Calu3 (cell line): ENCODE results near the gene TMTC2. TPM values are rescaled to one million over a fixed set of nuclear protein-coding genes. Genes with fewer than 3 reads are reported as not detected.

Experiments used
- BruUV-seq: library from RNA; stranded (reverse); fragments of 400-500 nt; replicated peaks from 2 replicates; lab custom pipeline; 2021; lab: Mats Ljungman, UMichigan
- CTCF ChIA-PET: fragments of 300-600 bp; sonication (Branson Sonifier 250); formaldehyde crosslinking; loops from one replicate; lab custom pipeline; 2022; ENCODE audit warnings: antibody characterized with exemption; lab: Charles Lee
- DNase-seq: peaks from one replicate; pipeline ENCODE4 v3.0.0; 2022
- H3K27ac Mint-ChIP-seq: one replicate; pipeline ENCODE4 v1.8.0; 2022; ENCODE audit warnings: mixed read lengths; ENCODE audit not compliant: unreplicated experiment
- H3K27me3 Mint-ChIP-seq: one replicate; pipeline ENCODE4 v1.8.0; 2022; ENCODE audit warnings: mixed read lengths; ENCODE audit not compliant: unreplicated experiment
- H3K36me3 Mint-ChIP-seq: one replicate; pipeline ENCODE4 v1.8.0; 2022; ENCODE audit warnings: mild to moderate bottlenecking, moderate library complexity, mixed read lengths; ENCODE audit not compliant: insufficient read depth, unreplicated experiment
- H3K4me1 Mint-ChIP-seq: one replicate; pipeline ENCODE4 v1.8.0; 2022; ENCODE audit warnings: mild to moderate bottlenecking, low read depth, mixed read lengths; ENCODE audit not compliant: unreplicated experiment
- H3K4me3 Mint-ChIP-seq: one replicate; pipeline ENCODE4 v1.8.0; 2022; ENCODE audit warnings: mild to moderate bottlenecking, low read depth, moderate library complexity, mixed read lengths; ENCODE audit not compliant: unreplicated experiment
- H3K9me3 Mint-ChIP-seq: one replicate; pipeline ENCODE4 v1.8.0; 2022; ENCODE audit warnings: low read depth, mixed read lengths; ENCODE audit not compliant: unreplicated experiment
- intact Hi-C: fragments of 100-400 bp; cut with micrococcal nuclease; formaldehyde crosslinking; loops from one replicate; pipeline ENCODE4 v1.10.0; 2022; ENCODE audit not compliant: unreplicated experiment
- total RNA-seq: library from RNA; stranded (reverse); gene quantifications from 2 replicates; pipeline ENCODE4 v1.2.3, GENCODE V29; 2022
- TF ChIP-seq, protein P1 (sequence below): fragments of 200-600 bp; IDR thresholded peaks from one replicate; pipeline ENCODE4 v1.8.0; 2022; ENCODE audit warnings: antibody characterized with exemption; ENCODE audit not compliant: unreplicated experiment

TMTC2 gene
- total RNA-seq, 1 experiment from 2014 or later = 31.2 TPM

DNA sequence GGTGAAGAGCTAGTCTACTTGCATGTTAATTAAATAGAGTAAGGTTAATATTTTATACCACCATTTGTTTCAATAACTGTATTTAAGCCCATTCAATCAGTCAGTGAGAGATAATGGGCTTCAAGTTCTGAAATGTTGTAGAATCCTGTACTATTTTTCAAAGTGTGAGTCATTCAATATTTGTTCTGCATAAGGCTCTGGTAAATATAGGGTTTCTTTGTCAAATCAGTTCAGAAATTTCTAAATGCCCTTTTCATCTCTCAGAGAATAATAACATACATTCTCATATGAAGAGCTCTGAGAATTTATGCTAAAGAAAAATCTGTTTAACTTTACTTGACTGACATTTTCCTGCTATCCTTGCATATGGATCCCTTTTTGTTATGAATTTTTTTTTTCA, 493.3 kb downstream of the TMTC2 start:
- intact Hi-C loops = loop anchor here (10.0 kb wide), 1 partner anchor 495 kb away; the partner anchor contains the start of gene TMTC2
- CTCF ChIA-PET = no interaction called here
- Mint-ChIP-seq H3K36me3 (no peaks in the 10 kb centered on the region), H3K4me1 (no peaks in the 10 kb centered on the region), H3K27me3 (no peaks in the 10 kb centered on the region), H3K9me3 (no peaks in the 10 kb centered on the region), H3K27ac (no peak overlapping the region), H3K4me3 (no peak overlapping the region)
- TF ChIP-seq, protein P1, sequence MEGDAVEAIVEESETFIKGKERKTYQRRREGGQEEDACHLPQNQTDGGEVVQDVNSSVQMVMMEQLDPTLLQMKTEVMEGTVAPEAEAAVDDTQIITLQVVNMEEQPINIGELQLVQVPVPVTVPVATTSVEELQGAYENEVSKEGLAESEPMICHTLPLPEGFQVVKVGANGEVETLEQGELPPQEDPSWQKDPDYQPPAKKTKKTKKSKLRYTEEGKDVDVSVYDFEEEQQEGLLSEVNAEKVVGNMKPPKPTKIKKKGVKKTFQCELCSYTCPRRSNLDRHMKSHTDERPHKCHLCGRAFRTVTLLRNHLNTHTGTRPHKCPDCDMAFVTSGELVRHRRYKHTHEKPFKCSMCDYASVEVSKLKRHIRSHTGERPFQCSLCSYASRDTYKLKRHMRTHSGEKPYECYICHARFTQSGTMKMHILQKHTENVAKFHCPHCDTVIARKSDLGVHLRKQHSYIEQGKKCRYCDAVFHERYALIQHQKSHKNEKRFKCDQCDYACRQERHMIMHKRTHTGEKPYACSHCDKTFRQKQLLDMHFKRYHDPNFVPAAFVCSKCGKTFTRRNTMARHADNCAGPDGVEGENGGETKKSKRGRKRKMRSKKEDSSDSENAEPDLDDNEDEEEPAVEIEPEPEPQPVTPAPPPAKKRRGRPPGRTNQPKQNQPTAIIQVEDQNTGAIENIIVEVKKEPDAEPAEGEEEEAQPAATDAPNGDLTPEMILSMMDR = no peak
- BruUV-seq = no TSS peak
- no peak for DNase-seq

DNA sequence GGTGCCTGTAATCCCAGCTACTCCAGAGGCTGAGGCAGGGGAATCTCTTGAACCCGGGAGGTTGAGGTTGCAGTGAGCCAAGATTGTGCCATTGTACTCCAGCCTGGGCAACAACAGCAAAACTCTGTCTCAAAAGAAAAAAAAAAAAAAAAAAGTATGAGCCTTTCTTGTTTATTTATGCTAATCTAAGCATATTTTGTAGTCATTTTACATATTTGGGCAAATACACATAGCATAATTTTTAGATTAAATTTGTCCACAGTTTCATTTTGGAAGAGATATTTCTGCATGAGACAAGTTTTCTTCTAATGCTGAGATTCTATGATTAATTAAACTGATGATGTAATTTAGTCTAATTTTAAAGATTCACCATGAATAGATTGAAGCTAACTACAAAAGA, 494.4 kb downstream of the TMTC2 start:
- H3K4me1 Mint-ChIP-seq = no peaks in the 10 kb centered on the region
- intact Hi-C loops = no loop called here
- TF ChIP-seq, protein P1 = no peak
- H3K36me3 Mint-ChIP-seq = no peaks in the 10 kb centered on the region
- no peaks in the 10 kb centered on the region for H3K9me3 Mint-ChIP-seq
- H3K27ac Mint-ChIP-seq = no peak overlapping the region
- CTCF ChIA-PET = interaction anchor here (0.7 kb wide), 1 partner anchor 1274 kb away, joined by 8 read pairs; no protein-coding TSS in a partner anchor
- DNase-seq = no peak
- no TSS peak for BruUV-seq
- no peaks in the 10 kb centered on the region for H3K27me3 Mint-ChIP-seq
- H3K4me3 Mint-ChIP-seq = no peak overlapping the region

DNA sequence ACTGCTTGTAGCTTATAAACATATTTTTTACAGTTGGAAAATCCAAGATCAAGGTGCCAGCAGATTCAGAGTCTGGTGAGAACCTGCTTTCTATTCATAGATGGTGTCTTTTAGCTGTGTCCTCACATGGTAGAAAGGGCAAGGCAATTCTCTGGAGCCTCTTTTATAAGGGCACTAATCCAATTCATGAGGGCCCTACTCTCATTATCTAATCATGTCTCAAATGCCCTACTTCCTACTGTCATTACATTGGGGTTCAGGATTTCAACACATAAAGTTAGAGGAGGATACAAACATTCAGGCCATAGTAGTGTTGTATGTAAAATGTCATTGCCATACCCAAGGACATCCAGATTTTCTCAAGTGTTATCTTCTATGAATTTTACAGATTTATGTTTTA, 496.4 kb downstream of the TMTC2 start:
- Mint-ChIP-seq H3K4me1 (no peaks in the 10 kb centered on the region), H3K27ac (no peak overlapping the region), H3K27me3 (no peaks in the 10 kb centered on the region), H3K4me3 (no peak overlapping the region), H3K9me3 (no peaks in the 10 kb centered on the region), H3K36me3 (no peaks in the 10 kb centered on the region)
- TF ChIP-seq, protein P1 = no peak
- intact Hi-C loops = no loop called here
- no TSS peak for BruUV-seq
- CTCF ChIA-PET = interaction anchor here (1.0 kb wide), 1 partner anchor 9 kb away, joined by 3 read pairs; no protein-coding TSS in a partner anchor
- DNase-seq = no peak
